ENCODE results near the gene CD244.
A peak's percentile ranks its signal among the peaks of the same experiment; 100 is the strongest.

The CD244 gene

GRCh38 chr1:160850993-160851392 is 11.7 kb downstream of the CD244 start:
- no peaks in the 10 kb centered on the region for H3K9me3 Mint-ChIP-seq
- H3K4me1 Mint-ChIP-seq, result no peaks in the 10 kb centered on the region
- H3K4me3 Mint-ChIP-seq, result no peak overlapping the region
- no peaks in the 10 kb centered on the region for H3K36me3 Mint-ChIP-seq
- CTCF ChIA-PET, result interaction anchor here (0.8 to 1.2 kb wide), 4 partner anchors 13 to 101 kb away, joined by 3 to 5 read pairs (median 4); no protein-coding TSS in a partner anchor
- no peak for DNase-seq
- peaks cover 29% of the 10 kb centered on the region for H3K27me3 Mint-ChIP-seq
- no peak overlapping the region for H3K27ac Mint-ChIP-seq

DNA sequence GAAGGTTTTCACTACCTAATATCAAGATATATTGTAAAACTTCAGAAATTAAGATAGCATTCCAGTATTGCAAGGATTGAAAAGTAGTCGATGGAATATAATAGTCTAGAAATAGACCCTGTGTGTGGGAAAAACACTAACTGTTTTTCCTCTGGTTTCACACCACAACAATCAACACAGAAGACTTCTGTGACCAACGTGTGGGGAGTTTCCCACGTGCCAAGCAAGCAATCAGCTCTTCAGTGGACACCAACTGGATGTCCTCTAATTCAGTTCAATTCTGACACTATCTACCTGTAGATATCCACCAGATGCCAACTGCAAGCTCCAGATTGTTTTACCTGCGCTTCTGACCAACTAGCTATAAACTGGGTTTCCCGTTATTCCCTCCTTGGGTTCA is 12.1 kb downstream of the CD244 start:
- no peak overlapping the region for H3K4me3 Mint-ChIP-seq
- DNase-seq, result no peak
- CTCF ChIA-PET, result interaction anchor here (0.8 to 1.2 kb wide), 4 partner anchors 12 to 101 kb away, joined by 3 to 5 read pairs (median 4); no protein-coding TSS in a partner anchor
- no peak overlapping the region for H3K27ac Mint-ChIP-seq
- no peaks in the 10 kb centered on the region for H3K4me1 Mint-ChIP-seq
- H3K27me3 Mint-ChIP-seq, result peaks cover 29% of the 10 kb centered on the region
- H3K9me3 Mint-ChIP-seq, result no peaks in the 10 kb centered on the region
- no peaks in the 10 kb centered on the region for H3K36me3 Mint-ChIP-seq

DNA sequence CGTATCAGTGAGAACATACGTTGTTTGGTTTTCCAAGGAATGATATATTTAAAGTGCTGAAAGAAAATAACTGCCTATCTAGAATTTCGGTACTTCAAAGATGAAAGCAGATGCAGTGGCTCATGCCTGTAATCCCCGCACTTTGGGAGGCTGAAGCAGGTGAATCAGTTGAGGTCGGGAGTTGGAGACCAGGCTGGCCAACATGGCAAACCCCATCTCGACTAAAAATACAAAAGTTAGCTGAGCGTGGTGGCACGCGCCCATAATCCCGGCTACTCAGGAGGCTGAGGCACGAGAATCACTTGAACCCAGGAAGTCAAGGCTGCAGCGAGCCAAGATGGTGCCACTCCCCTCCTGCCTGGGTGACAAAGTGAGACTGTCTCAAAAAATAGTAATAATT is 16.4 kb downstream of the CD244 start:
- CTCF ChIA-PET, result interaction anchor here (1.8 kb wide), 1 partner anchor 31 kb away, joined by 5 read pairs; no protein-coding TSS in a partner anchor
- Mint-ChIP-seq H3K9me3 (no peaks in the 10 kb centered on the region), H3K27me3 (peaks cover 37% of the 10 kb centered on the region), H3K36me3 (no peaks in the 10 kb centered on the region), H3K4me1 (peaks cover 13% of the 10 kb centered on the region), H3K4me3 (no peak overlapping the region), H3K27ac (no peak overlapping the region)
- no peak for DNase-seq

- Mint-ChIP-seq H3K27me3 (peaks cover 40% of the 10 kb centered on the region), H3K9me3 (no peaks in the 10 kb centered on the region), H3K27ac (no peak overlapping the region), H3K36me3 (no peaks in the 10 kb centered on the region), H3K4me3 (no peak overlapping the region), H3K4me1 (peaks cover 16% of the 10 kb centered on the region)
- CTCF ChIA-PET, result interaction anchor here (1.0 kb wide), 1 partner anchor 107 kb away, joined by 3 read pairs; no protein-coding TSS in a partner anchor
- no peak for DNase-seq
These were observed 18.0 kb downstream of the CD244 start for GRCh38 chr1:160844447-160845232.

DNA sequence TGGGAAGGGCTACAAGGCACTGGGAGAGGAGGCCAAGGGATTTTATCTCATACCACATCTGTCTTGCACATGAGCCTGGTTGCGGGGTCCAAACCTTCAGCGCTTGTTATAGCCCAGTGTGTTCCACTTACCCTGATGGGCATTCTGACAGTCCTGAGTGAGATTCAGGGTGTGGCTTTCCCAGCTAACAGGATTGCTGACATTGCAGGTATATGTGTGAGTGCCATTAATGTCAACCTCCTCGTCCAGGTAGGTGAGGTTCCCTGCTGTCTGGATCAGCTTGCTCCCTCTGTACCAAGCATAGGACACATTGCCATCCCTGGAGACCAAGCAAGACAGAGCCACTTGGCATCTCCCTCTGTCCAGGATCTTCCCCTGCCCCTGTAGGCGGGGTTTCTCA is 21.6 kb downstream of the CD244 start:
- Mint-ChIP-seq H3K9me3 (no peaks in the 10 kb centered on the region), H3K36me3 (no peaks in the 10 kb centered on the region), H3K27me3 (peaks cover 16% of the 10 kb centered on the region), H3K4me1 (peaks cover 50% of the 10 kb centered on the region), H3K4me3 (no peak overlapping the region), H3K27ac (no peak overlapping the region)
- CTCF ChIA-PET, result interaction anchor here (0.6 to 3.6 kb wide), 5 partner anchors 10 to 240 kb away, joined by 3 to 16 read pairs (median 3); partner anchors contain the start of gene ITLN2
- no peak for DNase-seq

DNA sequence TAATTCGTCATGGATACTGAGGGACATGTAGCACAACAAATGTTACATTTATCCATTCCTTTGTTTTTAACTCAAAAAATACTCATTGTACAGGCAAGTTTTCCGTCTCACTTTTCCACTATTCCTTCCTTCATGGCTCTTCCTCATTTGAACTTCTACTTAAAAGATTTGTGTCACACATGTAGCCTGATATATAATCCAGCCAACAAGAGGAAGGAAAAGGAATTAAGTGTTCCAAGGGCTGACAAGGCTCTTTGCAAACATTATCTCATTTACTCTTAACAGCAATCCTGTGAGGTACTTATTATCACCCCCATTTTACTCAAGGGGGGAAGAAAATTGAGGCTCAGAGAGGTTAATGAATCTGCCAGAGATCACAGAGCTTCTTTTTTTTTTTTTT is 22.9 kb downstream of the CD244 start:
- Mint-ChIP-seq H3K4me1 (peaks cover 59% of the 10 kb centered on the region), H3K36me3 (no peaks in the 10 kb centered on the region), H3K4me3 (no peak overlapping the region), H3K27me3 (peaks cover 16% of the 10 kb centered on the region), H3K27ac (no peak overlapping the region), H3K9me3 (no peaks in the 10 kb centered on the region)
- CTCF ChIA-PET, result interaction anchor here (1.1 to 3.6 kb wide), 3 partner anchors 8 to 114 kb away, joined by 3 to 16 read pairs (median 3); partner anchors contain the start of gene ITLN2
- no peak for DNase-seq

- peaks cover 13% of the 10 kb centered on the region for H3K27me3 Mint-ChIP-seq
- no peaks in the 10 kb centered on the region for H3K36me3 Mint-ChIP-seq
- CTCF ChIA-PET, result interaction anchor here (1.0 to 6.6 kb wide), 7 partner anchors 9 to 160 kb away, joined by 3 to 288 read pairs (median 18); partner anchors contain the start of gene ITLN2
- H3K4me1 Mint-ChIP-seq, result peaks cover 61% of the 10 kb centered on the region
- H3K9me3 Mint-ChIP-seq, result no peaks in the 10 kb centered on the region
- H3K4me3 Mint-ChIP-seq, result no peak overlapping the region
- DNase-seq, result no peak
- peak overlapping the region; percentile 96 for H3K27ac Mint-ChIP-seq
These were observed 23.8 kb downstream of the CD244 start for GRCh38 chr1:160838888-160839287.

- peaks cover 12% of the 10 kb centered on the region for H3K27me3 Mint-ChIP-seq
- no peaks in the 10 kb centered on the region for H3K36me3 Mint-ChIP-seq
- peak; percentile 93 for DNase-seq
- H3K4me3 Mint-ChIP-seq, result peak overlapping the region; percentile 13
- H3K9me3 Mint-ChIP-seq, result no peaks in the 10 kb centered on the region
- CTCF ChIA-PET, result interaction anchor here (0.6 to 6.6 kb wide), 21 partner anchors 10 to 162 kb away, joined by 3 to 288 read pairs (median 6); partner anchors contain the start of genes CD244, ITLN1 and ITLN2
- H3K27ac Mint-ChIP-seq, result peak overlapping the region; percentile 96
- H3K4me1 Mint-ChIP-seq, result peaks cover 65% of the 10 kb centered on the region
These were observed 25.0 kb downstream of the CD244 start for GRCh38 chr1:160837558-160838205.

DNA sequence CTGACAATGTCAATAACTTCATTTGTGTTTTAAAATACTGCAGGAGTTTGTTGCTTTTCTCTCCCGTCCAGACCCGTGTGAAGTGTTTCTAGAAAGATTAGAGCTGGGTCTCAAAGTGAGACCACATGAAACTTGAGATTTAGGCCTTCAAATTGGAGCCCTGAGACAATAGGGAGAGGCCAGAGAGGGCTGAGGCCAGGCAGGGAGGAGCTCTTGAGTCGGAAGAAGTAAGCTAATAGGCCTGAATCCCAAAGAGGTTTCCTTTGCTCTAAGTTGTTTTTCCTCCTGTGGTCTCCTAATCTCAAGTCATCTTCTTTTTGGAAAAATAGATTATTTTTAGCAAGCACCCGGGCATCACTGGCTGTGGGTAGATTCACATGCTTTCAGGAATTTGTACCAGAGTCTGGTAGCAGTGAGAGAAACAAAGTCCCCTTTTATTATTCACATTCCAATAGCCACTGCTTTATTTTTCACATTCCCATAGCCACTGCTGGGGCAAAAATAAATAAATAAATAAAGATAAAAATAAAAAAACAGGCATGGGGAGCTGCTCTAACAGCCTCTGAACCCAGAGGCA is 25.6 kb downstream of the CD244 start:
- Mint-ChIP-seq H3K4me3 (no peak overlapping the region), H3K9me3 (no peaks in the 10 kb centered on the region), H3K4me1 (peaks cover 65% of the 10 kb centered on the region), H3K36me3 (no peaks in the 10 kb centered on the region), H3K27ac (peak overlapping the region; percentile 96), H3K27me3 (peaks cover 7% of the 10 kb centered on the region)
- DNase-seq, result no peak
- CTCF ChIA-PET, result interaction anchor here (0.6 to 6.6 kb wide), 28 partner anchors 10 to 161 kb away, joined by 3 to 288 read pairs (median 5); partner anchors contain the start of genes CD244, ITLN1 and ITLN2

GRCh38 chr1:160836561-160836960 is 26.1 kb downstream of the CD244 start:
- Mint-ChIP-seq H3K27me3 (peaks cover 4% of the 10 kb centered on the region), H3K36me3 (no peaks in the 10 kb centered on the region), H3K9me3 (no peaks in the 10 kb centered on the region), H3K27ac (peak overlapping the region; percentile 96), H3K4me3 (no peak overlapping the region), H3K4me1 (peaks cover 65% of the 10 kb centered on the region)
- CTCF ChIA-PET, result interaction anchor here (0.6 to 6.6 kb wide), 25 partner anchors 9 to 161 kb away, joined by 3 to 288 read pairs (median 6); partner anchors contain the start of genes CD244, ITLN1 and ITLN2
- DNase-seq, result no peak

GRCh38 chr1:160835751-160836150 is 26.9 kb downstream of the CD244 start:
- CTCF ChIA-PET, result interaction anchor here (1.1 to 6.6 kb wide), 29 partner anchors 9 to 161 kb away, joined by 3 to 288 read pairs (median 7); partner anchors contain the start of genes CD244, ITLN1, ITLN2 and LY9
- H3K4me3 Mint-ChIP-seq, result no peak overlapping the region
- DNase-seq, result no peak
- H3K36me3 Mint-ChIP-seq, result no peaks in the 10 kb centered on the region
- H3K27me3 Mint-ChIP-seq, result no peaks in the 10 kb centered on the region
- no peaks in the 10 kb centered on the region for H3K9me3 Mint-ChIP-seq
- H3K27ac Mint-ChIP-seq, result peak overlapping the region; percentile 52
- H3K4me1 Mint-ChIP-seq, result peaks cover 65% of the 10 kb centered on the region

- peak; percentile 66 for DNase-seq
- H3K27ac Mint-ChIP-seq, result no peak overlapping the region
- no peaks in the 10 kb centered on the region for H3K36me3 Mint-ChIP-seq
- H3K4me3 Mint-ChIP-seq, result no peak overlapping the region
- CTCF ChIA-PET, result interaction anchor here (0.6 to 6.6 kb wide), 37 partner anchors 8 to 262 kb away, joined by 3 to 288 read pairs (median 5); partner anchors contain the start of genes CD244, ITLN1, ITLN2 and LY9
- no peaks in the 10 kb centered on the region for H3K27me3 Mint-ChIP-seq
- H3K9me3 Mint-ChIP-seq, result no peaks in the 10 kb centered on the region
- peaks cover 68% of the 10 kb centered on the region for H3K4me1 Mint-ChIP-seq
These were observed 27.6 kb downstream of the CD244 start for GRCh38 chr1:160834945-160835565.
